WI38 (cell line): ENCODE measurements around the gene BTBD2.

Experiments used
- H3K4me3 ChIP-seq: 2 replicates; pipeline ENCODE4 v1.5.1; 2011; ENCODE audit warnings: low read depth, mild to moderate bottlenecking, control low read depth, low read length
- TF ChIP-seq, protein P1 (sequence below): IDR thresholded peaks from 2 replicates; pipeline ENCODE4 v1.5.1; 2012; ENCODE audit warnings: low read depth, mild to moderate bottlenecking, control low read depth, low read length

The BTBD2 gene

DNA sequence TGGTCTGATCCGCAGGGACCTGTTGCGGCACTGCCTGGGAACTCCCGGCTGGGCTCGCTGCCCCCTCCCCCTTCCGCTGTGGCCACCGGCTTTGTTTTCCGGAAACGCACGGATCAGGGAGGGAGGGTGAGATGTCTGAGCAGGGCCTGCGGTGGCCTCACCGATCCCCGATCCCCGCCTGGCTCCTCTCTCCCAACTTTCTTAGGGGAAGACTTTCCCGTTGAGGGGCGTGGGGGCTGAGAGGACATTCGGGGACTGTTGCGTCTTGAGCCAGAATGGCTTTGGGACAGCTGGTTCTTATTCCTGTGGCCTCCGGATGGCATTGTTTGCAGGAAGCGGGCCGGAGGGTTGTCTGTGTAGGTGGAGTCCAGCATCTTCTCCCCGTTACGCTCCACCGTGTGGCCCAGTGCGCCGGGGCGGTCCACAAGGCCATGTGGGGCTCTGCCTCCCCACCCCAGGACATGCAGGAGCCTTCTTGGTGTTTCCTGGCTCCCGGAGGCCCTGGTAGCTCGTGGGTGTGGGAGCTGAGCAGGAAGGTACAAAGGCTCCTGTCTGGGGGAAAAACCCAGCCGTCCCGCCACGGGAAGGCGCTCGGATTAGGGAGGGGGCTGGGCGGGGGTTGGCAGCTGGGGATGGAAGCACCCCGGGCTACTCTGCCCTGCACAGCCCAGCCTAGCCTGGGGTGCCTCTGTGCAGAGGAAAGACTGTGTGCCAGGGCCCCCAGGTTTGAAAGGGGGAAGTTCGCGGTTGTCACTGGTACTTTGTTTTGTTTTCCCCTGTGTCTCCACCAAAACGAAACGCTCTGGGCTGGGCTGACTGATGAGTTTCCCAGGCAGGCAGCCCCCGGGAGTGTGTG lies 73.2 kb downstream of the BTBD2 start:
- TF ChIP-seq, protein P1, sequence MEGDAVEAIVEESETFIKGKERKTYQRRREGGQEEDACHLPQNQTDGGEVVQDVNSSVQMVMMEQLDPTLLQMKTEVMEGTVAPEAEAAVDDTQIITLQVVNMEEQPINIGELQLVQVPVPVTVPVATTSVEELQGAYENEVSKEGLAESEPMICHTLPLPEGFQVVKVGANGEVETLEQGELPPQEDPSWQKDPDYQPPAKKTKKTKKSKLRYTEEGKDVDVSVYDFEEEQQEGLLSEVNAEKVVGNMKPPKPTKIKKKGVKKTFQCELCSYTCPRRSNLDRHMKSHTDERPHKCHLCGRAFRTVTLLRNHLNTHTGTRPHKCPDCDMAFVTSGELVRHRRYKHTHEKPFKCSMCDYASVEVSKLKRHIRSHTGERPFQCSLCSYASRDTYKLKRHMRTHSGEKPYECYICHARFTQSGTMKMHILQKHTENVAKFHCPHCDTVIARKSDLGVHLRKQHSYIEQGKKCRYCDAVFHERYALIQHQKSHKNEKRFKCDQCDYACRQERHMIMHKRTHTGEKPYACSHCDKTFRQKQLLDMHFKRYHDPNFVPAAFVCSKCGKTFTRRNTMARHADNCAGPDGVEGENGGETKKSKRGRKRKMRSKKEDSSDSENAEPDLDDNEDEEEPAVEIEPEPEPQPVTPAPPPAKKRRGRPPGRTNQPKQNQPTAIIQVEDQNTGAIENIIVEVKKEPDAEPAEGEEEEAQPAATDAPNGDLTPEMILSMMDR: no peak
- peak overlapping the region; percentile 78 for H3K4me3 ChIP-seq

DNA sequence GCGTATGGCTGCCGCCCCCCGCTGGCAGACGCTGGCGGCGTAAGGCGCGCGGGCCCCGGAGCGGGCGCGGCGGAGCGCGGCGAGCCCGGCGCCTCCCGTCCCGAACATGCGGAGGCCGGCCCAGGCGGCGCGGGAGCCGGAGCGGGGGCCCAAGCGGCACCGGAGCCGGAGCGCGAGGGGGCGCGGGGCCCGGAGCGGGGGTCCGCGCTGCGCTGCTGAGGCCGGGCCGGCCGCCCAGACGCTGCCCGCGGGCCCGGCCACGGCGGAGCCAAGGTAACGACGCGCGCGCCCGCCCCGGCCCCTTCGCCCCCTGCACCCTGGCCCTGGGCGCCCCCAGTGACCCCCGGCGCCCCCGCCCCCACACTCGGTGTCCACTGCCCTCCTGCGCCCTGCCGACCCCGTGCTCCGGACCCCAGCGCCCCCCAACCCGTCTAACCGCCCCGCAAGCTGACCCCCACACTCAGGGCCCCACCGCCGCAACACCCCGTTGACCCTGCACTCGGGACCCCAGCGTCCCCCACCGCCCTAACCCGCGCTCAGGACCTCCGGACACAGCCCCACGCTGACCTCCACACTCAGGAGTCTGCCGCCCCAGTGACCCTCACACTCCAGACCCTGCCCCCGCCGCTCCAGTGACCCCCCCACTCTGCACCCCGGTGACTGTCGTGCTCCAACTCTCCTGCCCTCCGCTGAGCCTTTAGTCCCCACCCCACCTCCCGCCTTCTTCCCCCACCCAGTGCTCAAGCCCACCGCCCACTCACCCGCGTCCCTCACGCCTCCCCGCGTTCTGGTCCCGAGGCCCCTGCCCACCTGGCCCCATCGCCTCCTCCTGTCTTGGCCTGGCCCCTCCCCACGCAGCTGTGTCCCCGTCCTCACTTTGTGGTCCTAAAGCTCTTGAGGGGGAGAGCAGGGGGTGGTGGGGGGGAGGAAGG lies 74.1 kb downstream of the BTBD2 start, which contains the start of gene CSNK1G2:
Gene CSNK1G2 (plus strand): TSS at position 27 of the 932 bp plus-strand sequence. CDS start 28,601 bp downstream, outside the sequence.
- peak within 1 kb of the TSS; percentile 78 for H3K4me3 ChIP-seq
- TF ChIP-seq, protein P1: no peak

DNA sequence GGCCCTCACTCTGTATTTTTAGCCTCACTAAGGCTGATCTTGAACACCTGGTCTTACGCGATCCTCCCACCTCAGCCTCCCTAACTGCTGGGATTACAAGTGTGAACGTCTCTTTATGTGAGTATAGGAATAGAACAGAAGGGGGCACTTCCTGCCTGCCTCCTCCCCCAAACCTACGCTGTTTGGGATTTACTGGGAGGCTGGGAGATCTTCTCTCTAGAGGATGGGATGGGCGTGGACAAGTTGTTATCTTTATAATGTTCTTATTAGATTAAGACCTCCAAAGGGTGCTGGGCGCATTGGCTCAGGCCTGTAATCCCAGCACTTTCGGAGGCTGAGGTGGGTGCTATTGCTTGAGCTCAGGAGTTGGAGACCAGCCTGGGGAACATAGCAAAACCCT lies 77.4 kb downstream of the BTBD2 start:
- TF ChIP-seq, protein P1: no peak
- H3K4me3 ChIP-seq: no peak overlapping the region

DNA sequence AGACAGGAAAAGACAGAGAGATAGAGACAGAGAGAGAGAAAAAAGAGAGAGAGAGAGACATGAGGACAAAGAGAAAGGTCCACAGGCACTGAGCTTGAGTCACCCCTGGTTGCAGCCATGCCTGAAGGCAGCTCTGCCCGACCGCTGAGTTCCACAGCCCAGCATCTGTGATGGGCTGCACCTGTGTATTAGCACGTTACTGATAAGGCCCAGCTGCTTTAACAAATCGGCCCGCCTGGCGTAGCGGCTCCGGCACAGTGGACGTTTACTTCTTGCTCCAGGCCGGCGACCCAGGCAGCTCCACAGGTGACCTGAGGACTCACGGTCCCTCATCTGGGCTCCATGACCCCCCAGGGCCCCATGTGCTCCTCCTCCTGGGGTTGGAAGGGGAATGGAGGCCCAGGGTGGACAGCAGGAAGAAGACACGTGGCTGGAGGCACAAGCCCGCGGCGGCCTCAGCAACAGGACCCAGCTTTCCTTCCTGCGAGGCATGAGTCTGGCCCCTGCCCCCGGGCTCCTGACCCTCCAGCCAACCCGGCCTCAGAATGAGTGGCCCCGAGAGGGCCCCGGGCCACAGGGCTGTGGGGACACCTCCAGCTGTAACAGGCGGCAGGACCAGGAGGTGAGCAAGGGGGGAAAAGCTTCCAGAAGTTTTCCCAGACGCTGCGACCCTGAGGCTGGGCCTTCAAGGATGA lies 78.5 kb downstream of the BTBD2 start:
- H3K4me3 ChIP-seq: no peak overlapping the region
- TF ChIP-seq, protein P1: no peak

DNA sequence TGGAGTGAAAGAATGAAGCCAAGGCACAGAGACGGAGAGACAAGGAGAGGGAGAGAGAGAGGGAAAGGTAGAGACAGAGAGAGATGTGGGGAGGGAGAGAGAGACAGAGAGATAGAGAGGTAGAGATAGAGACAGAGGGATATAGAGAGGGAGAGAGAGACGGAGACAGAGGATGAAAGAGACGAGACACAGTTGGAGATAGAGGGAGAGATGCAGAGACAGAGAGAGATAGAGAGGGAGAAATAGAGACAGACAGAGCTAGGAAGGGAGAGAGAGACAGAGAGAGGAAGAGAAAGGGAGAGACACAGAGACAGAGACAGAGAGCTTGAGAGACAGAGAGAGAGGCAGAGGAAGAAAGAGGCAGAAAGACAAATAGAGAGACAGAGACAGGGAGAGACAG lies 79.1 kb downstream of the BTBD2 start:
- H3K4me3 ChIP-seq: no peak overlapping the region
- TF ChIP-seq, protein P1: no peak

DNA sequence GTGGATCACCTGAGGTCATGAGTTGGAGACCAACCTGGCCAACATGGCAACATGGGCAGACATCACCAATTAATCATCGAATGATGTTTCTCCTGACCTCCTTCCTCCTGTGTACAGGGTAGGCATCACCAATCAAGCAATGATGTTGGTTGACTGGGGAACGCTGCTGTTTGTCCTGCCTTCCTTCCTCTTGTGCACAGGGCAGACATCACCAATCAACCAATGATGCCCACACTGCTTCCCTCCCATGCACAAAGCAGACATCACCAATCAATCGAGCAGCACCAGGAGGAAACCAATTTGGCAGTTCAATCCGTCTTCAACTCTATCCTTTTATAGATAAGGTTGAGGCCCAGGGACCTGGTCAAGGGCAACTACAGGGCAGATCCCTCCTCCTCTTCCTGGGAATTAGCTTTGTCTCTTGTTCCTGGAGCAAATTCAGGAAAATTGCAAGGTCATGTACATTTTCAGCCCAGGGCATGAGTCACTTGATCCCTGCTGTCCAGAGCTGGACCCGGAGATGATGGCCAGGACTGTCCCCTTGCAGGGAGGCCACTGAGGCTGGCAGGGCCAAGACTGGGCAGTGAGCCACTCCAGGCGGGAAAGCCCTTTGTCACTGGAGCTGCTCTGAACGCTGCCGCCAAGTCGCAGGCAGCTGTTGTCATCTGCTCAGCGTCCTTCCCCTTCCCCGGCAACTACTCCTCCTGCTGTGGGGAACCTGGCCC lies 79.9 kb downstream of the BTBD2 start:
- TF ChIP-seq, protein P1: no peak
- H3K4me3 ChIP-seq: no peak overlapping the region
